ENCODE results near the gene POLE.
A peak's percentile ranks its signal among the peaks of the same experiment; 100 is the strongest.

Gene POLE

DNA sequence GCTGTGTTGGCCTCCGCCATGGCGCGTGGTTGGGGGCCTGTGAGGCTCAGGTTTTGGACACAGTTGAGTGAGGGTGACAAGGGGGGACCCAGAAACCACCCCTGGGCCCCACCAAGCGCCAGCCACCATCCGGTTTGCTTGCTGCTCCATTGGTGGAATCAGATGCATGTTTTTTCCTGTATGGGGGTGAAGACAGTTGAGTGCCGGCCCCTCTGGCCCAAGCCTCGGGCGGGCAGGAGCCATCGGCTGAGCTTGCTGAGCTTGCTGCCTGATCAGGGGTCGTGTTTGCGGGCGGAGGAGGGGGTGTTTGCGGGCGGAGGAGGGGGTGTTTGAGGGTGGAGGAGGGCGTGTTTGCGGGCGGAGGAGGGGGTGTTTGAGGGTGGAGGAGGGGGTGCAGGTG, 29.9 kb upstream of the POLE start:
- DNase-seq (ENCODE audit: low read depth), result no peak
- H3K4me3 ChIP-seq (ENCODE audit: low read depth, low read length), result no peak overlapping the region
- no peak for TF ChIP-seq POLR2A (IDR thresholded peaks at IDR 0.05; ENCODE audit: extremely low read depth, insufficient read length)
- TF ChIP-seq CTCF (IDR thresholded peaks at IDR 0.05; ENCODE audit: low read depth, low read length), result no peak
- TF ChIP-seq MYC (IDR thresholded peaks at IDR 0.05; ENCODE audit: low read depth, low read length), result no peak
- no peak for TF ChIP-seq MAX (IDR thresholded peaks at IDR 0.05; ENCODE audit: low read depth, low read length)

DNA sequence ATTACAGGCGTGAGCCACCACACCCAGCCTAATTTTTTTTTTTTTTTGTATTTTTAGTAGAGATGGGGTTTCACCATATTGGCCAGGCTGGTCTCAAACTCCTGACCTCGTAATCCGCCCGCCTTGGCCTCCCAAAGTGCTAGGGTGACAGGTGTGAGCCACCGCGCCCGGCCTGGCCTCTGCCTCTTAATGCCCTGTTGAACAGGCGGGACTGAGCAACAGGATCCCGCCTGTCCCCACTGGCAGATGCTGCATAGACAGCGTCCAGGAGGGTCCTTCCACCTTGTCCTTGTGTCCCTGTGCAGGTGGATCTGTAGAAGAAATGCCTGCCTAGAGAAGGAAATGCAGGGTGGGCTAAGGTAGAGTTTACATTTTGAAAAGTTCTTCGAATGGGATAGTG, 29.2 kb upstream of the POLE start:
- H3K4me3 ChIP-seq (ENCODE audit: low read depth, low read length), result no peak overlapping the region
- DNase-seq (ENCODE audit: low read depth), result no peak
- TF ChIP-seq POLR2A (IDR thresholded peaks at IDR 0.05; ENCODE audit: extremely low read depth, insufficient read length) (no peak), MYC (IDR thresholded peaks at IDR 0.05; ENCODE audit: low read depth, low read length) (no peak), CTCF (IDR thresholded peaks at IDR 0.05; ENCODE audit: low read depth, low read length) (no peak), MAX (IDR thresholded peaks at IDR 0.05; ENCODE audit: low read depth, low read length) (no peak)

- no peak for DNase-seq (ENCODE audit: low read depth)
- H3K4me3 ChIP-seq (ENCODE audit: low read depth, low read length), result no peak overlapping the region
- TF ChIP-seq CTCF (IDR thresholded peaks at IDR 0.05; ENCODE audit: low read depth, low read length), result no peak
- TF ChIP-seq MAX (IDR thresholded peaks at IDR 0.05; ENCODE audit: low read depth, low read length), result no peak
- no peak for TF ChIP-seq POLR2A (IDR thresholded peaks at IDR 0.05; ENCODE audit: extremely low read depth, insufficient read length)
- TF ChIP-seq MYC (IDR thresholded peaks at IDR 0.05; ENCODE audit: low read depth, low read length), result no peak
Observed at GRCh38 chr12:132715874-132716273, 28.7 kb upstream of the POLE start.

- no peak for DNase-seq (ENCODE audit: low read depth)
- TF ChIP-seq CTCF (IDR thresholded peaks at IDR 0.05; ENCODE audit: low read depth, low read length) (no peak), POLR2A (IDR thresholded peaks at IDR 0.05; ENCODE audit: extremely low read depth, insufficient read length) (no peak), MYC (IDR thresholded peaks at IDR 0.05; ENCODE audit: low read depth, low read length) (no peak), MAX (IDR thresholded peaks at IDR 0.05; ENCODE audit: low read depth, low read length) (no peak)
- no peak overlapping the region for H3K4me3 ChIP-seq (ENCODE audit: low read depth, low read length)
Observed at GRCh38 chr12:132713123-132713522, 26.0 kb upstream of the POLE start.

- TF ChIP-seq POLR2A (IDR thresholded peaks at IDR 0.05; ENCODE audit: extremely low read depth, insufficient read length) (no peak), MYC (IDR thresholded peaks at IDR 0.05; ENCODE audit: low read depth, low read length) (no peak), CTCF (IDR thresholded peaks at IDR 0.05; ENCODE audit: low read depth, low read length) (no peak), MAX (IDR thresholded peaks at IDR 0.05; ENCODE audit: low read depth, low read length) (no peak)
- H3K4me3 ChIP-seq (ENCODE audit: low read depth, low read length), result peak overlapping the region; percentile 73
- DNase-seq (ENCODE audit: low read depth), result peak; percentile 66
Observed at GRCh38 chr12:132711080-132711843, 24.1 kb upstream of the POLE start.
